Astrocyte (in vitro differentiated cells and primary cell): ENCODE data around the gene RABEP1. TPM values are rescaled to one million over a fixed set of nuclear protein-coding genes. Genes with fewer than 3 reads are reported as not detected.
A peak's percentile ranks its signal among the peaks of the same experiment; 100 is the strongest.

Experiments used
- DNase-seq: peaks from one replicate; pipeline ENCODE4 v3.0.0-alpha.2; 2010; ENCODE audit warnings: low read depth
- FAIRE-seq: peaks from 2 replicates; lab custom pipeline; 2011; peaks lifted over from hg19 to GRCh38; lab: Jason Lieb, UNC
- H2AFZ ChIP-seq: 2 replicates; pipeline ENCODE4 v1.6.0; 2012; ENCODE audit warnings: low read depth, low read length, inconsistent platforms
- H3K27ac ChIP-seq: 2 replicates; pipeline ENCODE4 v1.5.1; 2011; ENCODE audit warnings: low read depth, low read length, inconsistent platforms
- H3K27me3 ChIP-seq: 2 replicates; pipeline ENCODE4 v1.6.0; 2011; ENCODE audit warnings: low read length, inconsistent platforms; ENCODE audit not compliant: insufficient read depth
- H3K36me3 ChIP-seq: 2 replicates; pipeline ENCODE4 v1.5.1; 2011; ENCODE audit warnings: low read length, inconsistent platforms; ENCODE audit not compliant: insufficient read depth
- H3K4me1 ChIP-seq: 2 replicates; pipeline ENCODE4 v1.5.1; 2011; ENCODE audit warnings: low read length, inconsistent platforms; ENCODE audit not compliant: insufficient read depth
- H3K4me2 ChIP-seq: 2 replicates; pipeline ENCODE4 v1.6.0; 2012; ENCODE audit warnings: low read length, inconsistent platforms
- H3K4me3 ChIP-seq: 2 replicates; pipeline ENCODE4 v1.5.1; 2011; ENCODE audit warnings: low read depth, mild to moderate bottlenecking, low read length, inconsistent platforms; ENCODE audit not compliant: insufficient read depth
- H3K79me2 ChIP-seq: 2 replicates; pipeline ENCODE4 v1.6.0; 2012; ENCODE audit warnings: mild to moderate bottlenecking, low read length, inconsistent platforms; ENCODE audit not compliant: insufficient read depth
- H3K9ac ChIP-seq: 2 replicates; pipeline ENCODE4 v1.6.0; 2012; ENCODE audit warnings: mild to moderate bottlenecking, low read length, inconsistent platforms
- H3K9me3 ChIP-seq: 2 replicates; pipeline ENCODE4 v1.5.1; 2012; ENCODE audit warnings: low read depth, mild to moderate bottlenecking, low read length, inconsistent platforms; ENCODE audit not compliant: insufficient read depth
- H4K20me1 ChIP-seq: 2 replicates; pipeline ENCODE4 v1.6.0; 2012; ENCODE audit warnings: low read length, inconsistent platforms; ENCODE audit not compliant: insufficient read depth
- H3K27ac Mint-ChIP-seq: one replicate; pipeline ENCODE4 v1.8.0; 2021; ENCODE audit warnings: mild to moderate bottlenecking, mixed read lengths; ENCODE audit not compliant: unreplicated experiment
- H3K27me3 Mint-ChIP-seq: one replicate; pipeline ENCODE4 v1.8.0; 2021; ENCODE audit warnings: low read depth, mixed read lengths; ENCODE audit not compliant: unreplicated experiment
- H3K36me3 Mint-ChIP-seq: one replicate; pipeline ENCODE4 v1.8.0; 2021; ENCODE audit warnings: low read depth, mixed read lengths; ENCODE audit not compliant: unreplicated experiment
- H3K4me1 Mint-ChIP-seq: one replicate; pipeline ENCODE4 v1.8.0; 2021; ENCODE audit warnings: low read depth, mixed read lengths; ENCODE audit not compliant: unreplicated experiment
- H3K4me3 Mint-ChIP-seq: one replicate; pipeline ENCODE4 v1.8.0; 2021; ENCODE audit warnings: mild to moderate bottlenecking, moderate library complexity, mixed read lengths; ENCODE audit not compliant: unreplicated experiment
- H3K9me3 Mint-ChIP-seq: one replicate; pipeline ENCODE4 v1.8.0; 2021; ENCODE audit warnings: mild to moderate bottlenecking, mixed read lengths; ENCODE audit not compliant: unreplicated experiment
- EZH2 ChIP-seq: IDR thresholded peaks from 2 replicates; pipeline ENCODE4 v1.6.1; 2012; ENCODE audit warnings: mild to moderate bottlenecking, low read length, inconsistent platforms; ENCODE audit not compliant: insufficient read depth
- total RNA-seq: library from RNA; stranded (reverse); gene quantifications from 2 replicates; pipeline ENCODE4 v1.2.1, GENCODE V29; 2021
- TF ChIP-seq, protein P1 (sequence below): IDR thresholded peaks from 2 replicates; pipeline ENCODE4 v1.5.1; 2011; ENCODE audit warnings: low read depth, mild to moderate bottlenecking, inconsistent platforms, low read length, moderate library complexity; ENCODE audit not compliant: insufficient read depth

The RABEP1 gene
- total RNA-seq, 1 donor from 2014 or later = 49.0 TPM

- FAIRE-seq (no peak), DNase-seq (no peak)
- Mint-ChIP-seq H3K4me3 (no peak overlapping the region), H3K36me3 (peaks cover 16% of the 10 kb centered on the region), H3K9me3 (no peaks in the 10 kb centered on the region), H3K4me1 (peaks cover 2% of the 10 kb centered on the region), H3K27ac (no peak overlapping the region), H3K27me3 (no peaks in the 10 kb centered on the region)
- H3K79me2 ChIP-seq = peaks cover 24% of the 10 kb centered on the region
- no peak overlapping the region for H3K27ac ChIP-seq
- H3K9ac ChIP-seq = no peak overlapping the region
- H3K4me2 ChIP-seq = no peak overlapping the region
- no peak for TF ChIP-seq EZH2
- TF ChIP-seq, protein P1, sequence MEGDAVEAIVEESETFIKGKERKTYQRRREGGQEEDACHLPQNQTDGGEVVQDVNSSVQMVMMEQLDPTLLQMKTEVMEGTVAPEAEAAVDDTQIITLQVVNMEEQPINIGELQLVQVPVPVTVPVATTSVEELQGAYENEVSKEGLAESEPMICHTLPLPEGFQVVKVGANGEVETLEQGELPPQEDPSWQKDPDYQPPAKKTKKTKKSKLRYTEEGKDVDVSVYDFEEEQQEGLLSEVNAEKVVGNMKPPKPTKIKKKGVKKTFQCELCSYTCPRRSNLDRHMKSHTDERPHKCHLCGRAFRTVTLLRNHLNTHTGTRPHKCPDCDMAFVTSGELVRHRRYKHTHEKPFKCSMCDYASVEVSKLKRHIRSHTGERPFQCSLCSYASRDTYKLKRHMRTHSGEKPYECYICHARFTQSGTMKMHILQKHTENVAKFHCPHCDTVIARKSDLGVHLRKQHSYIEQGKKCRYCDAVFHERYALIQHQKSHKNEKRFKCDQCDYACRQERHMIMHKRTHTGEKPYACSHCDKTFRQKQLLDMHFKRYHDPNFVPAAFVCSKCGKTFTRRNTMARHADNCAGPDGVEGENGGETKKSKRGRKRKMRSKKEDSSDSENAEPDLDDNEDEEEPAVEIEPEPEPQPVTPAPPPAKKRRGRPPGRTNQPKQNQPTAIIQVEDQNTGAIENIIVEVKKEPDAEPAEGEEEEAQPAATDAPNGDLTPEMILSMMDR = no peak
- H3K36me3 ChIP-seq = peaks cover 81% of the 10 kb centered on the region
- no peak overlapping the region for H3K4me3 ChIP-seq
- no peaks in the 10 kb centered on the region for H3K9me3 ChIP-seq
- H2AFZ ChIP-seq = no peak overlapping the region
- H3K4me1 ChIP-seq = peaks cover 5% of the 10 kb centered on the region
- H3K27me3 ChIP-seq = no peaks in the 10 kb centered on the region
- H4K20me1 ChIP-seq = peaks cover 21% of the 10 kb centered on the region
Observed at GRCh38 chr17:5408186-5408585, 126.1 kb downstream of the RABEP1 start.

GRCh38 chr17:5410594-5411272 is 128.6 kb downstream of the RABEP1 start:
- Mint-ChIP-seq H3K27me3 (no peaks in the 10 kb centered on the region), H3K9me3 (no peaks in the 10 kb centered on the region), H3K36me3 (peaks cover 16% of the 10 kb centered on the region), H3K27ac (no peak overlapping the region), H3K4me1 (peaks cover 6% of the 10 kb centered on the region), H3K4me3 (no peak overlapping the region)
- H3K9me3 ChIP-seq = no peaks in the 10 kb centered on the region
- H3K27ac ChIP-seq = no peak overlapping the region
- no peak for DNase-seq
- no peaks in the 10 kb centered on the region for H3K27me3 ChIP-seq
- H3K79me2 ChIP-seq = peaks cover 33% of the 10 kb centered on the region
- H3K9ac ChIP-seq = no peak overlapping the region
- H3K36me3 ChIP-seq = peaks cover 62% of the 10 kb centered on the region
- FAIRE-seq = no peak
- no peak overlapping the region for H2AFZ ChIP-seq
- H3K4me2 ChIP-seq = no peak overlapping the region
- no peak overlapping the region for H3K4me3 ChIP-seq
- peaks cover 16% of the 10 kb centered on the region for H3K4me1 ChIP-seq
- peaks cover 28% of the 10 kb centered on the region for H4K20me1 ChIP-seq
- TF ChIP-seq EZH2 = no peak
- TF ChIP-seq, protein P1 = no peak

- FAIRE-seq (peak; percentile 78), DNase-seq (peak; percentile 91)
- no peak overlapping the region for H3K4me3 Mint-ChIP-seq
- no peaks in the 10 kb centered on the region for H3K27me3 Mint-ChIP-seq
- H3K4me3 ChIP-seq = no peak overlapping the region
- H3K36me3 ChIP-seq = peaks cover 32% of the 10 kb centered on the region
- peaks cover 14% of the 10 kb centered on the region for H3K36me3 Mint-ChIP-seq
- H2AFZ ChIP-seq = no peak overlapping the region
- peaks cover 59% of the 10 kb centered on the region for H3K79me2 ChIP-seq
- H3K9ac ChIP-seq = peak overlapping the region; percentile 29
- peaks cover 24% of the 10 kb centered on the region for H3K4me1 ChIP-seq
- H3K4me1 Mint-ChIP-seq = peaks cover 8% of the 10 kb centered on the region
- H3K9me3 Mint-ChIP-seq = no peaks in the 10 kb centered on the region
- peak overlapping the region; percentile 51 for H3K4me2 ChIP-seq
- peak overlapping the region; percentile 43 for H3K27ac Mint-ChIP-seq
- peaks cover 39% of the 10 kb centered on the region for H4K20me1 ChIP-seq
- H3K27me3 ChIP-seq = no peaks in the 10 kb centered on the region
- TF ChIP-seq, protein P1 = no peak
- TF ChIP-seq EZH2 = no peak
- H3K9me3 ChIP-seq = no peaks in the 10 kb centered on the region
- peak overlapping the region; percentile 61 for H3K27ac ChIP-seq
Observed at GRCh38 chr17:5413682-5414081, 131.6 kb downstream of the RABEP1 start.
